Activated naive CD8-positive, alpha-beta T cell (primary cell): ENCODE data around the gene DNAH10.
"Not testable (repeated sequence)": the region's sequence is repeated elsewhere in the genome, so short reads cannot be mapped to it uniquely, and the experiment has no call there.

Experiments used
- H3K27ac Mint-ChIP-seq: one replicate; pipeline ENCODE4 v1.8.0; 2021; ENCODE audit warnings: mixed read lengths
- H3K27me3 Mint-ChIP-seq: one replicate; pipeline ENCODE4 v1.8.0; 2021; ENCODE audit warnings: mixed read lengths
- H3K36me3 Mint-ChIP-seq: one replicate; pipeline ENCODE4 v1.8.0; 2021; ENCODE audit warnings: mixed read lengths
- H3K4me1 Mint-ChIP-seq: one replicate; pipeline ENCODE4 v1.8.0; 2021; ENCODE audit warnings: low read depth, mixed read lengths
- H3K4me3 Mint-ChIP-seq: one replicate; pipeline ENCODE4 v1.8.0; 2021; ENCODE audit warnings: mild to moderate bottlenecking, mixed read lengths
- H3K9me3 Mint-ChIP-seq: one replicate; pipeline ENCODE4 v1.8.0; 2021; ENCODE audit warnings: low read depth, mixed read lengths

Gene DNAH10

GRCh38 chr12:123760267-123760938, 1.7 kb upstream of the DNAH10 start:
- Mint-ChIP-seq H3K9me3 (no peaks in the 10 kb centered on the region), H3K4me3 (no peak overlapping the region), H3K36me3 (peaks cover 3% of the 10 kb centered on the region), H3K4me1 (peaks cover 5% of the 10 kb centered on the region), H3K27me3 (no peaks in the 10 kb centered on the region), H3K27ac (no peak overlapping the region)

- H3K4me3 Mint-ChIP-seq = peak overlapping the region; percentile 80
- H3K36me3 Mint-ChIP-seq = peaks cover 3% of the 10 kb centered on the region
- H3K27me3 Mint-ChIP-seq = no peaks in the 10 kb centered on the region
- no peak overlapping the region for H3K27ac Mint-ChIP-seq
- H3K4me1 Mint-ChIP-seq = peaks cover 10% of the 10 kb centered on the region
- no peaks in the 10 kb centered on the region for H3K9me3 Mint-ChIP-seq
Observed at GRCh38 chr12:123762715-123763052, 583 bp downstream of the DNAH10 start.

GRCh38 chr12:123763093-123763492, 992 bp downstream of the DNAH10 start:
- no peak overlapping the region for H3K27ac Mint-ChIP-seq

GRCh38 chr12:123764109-123764508, 2.0 kb downstream of the DNAH10 start:
- Mint-ChIP-seq H3K27ac (no peak overlapping the region), H3K36me3 (peaks cover 3% of the 10 kb centered on the region), H3K4me3 (no peak overlapping the region), H3K4me1 (peaks cover 14% of the 10 kb centered on the region), H3K9me3 (no peaks in the 10 kb centered on the region), H3K27me3 (peaks cover 2% of the 10 kb centered on the region)

More at GRCh38 chr12:123763093-123763492, 992 bp downstream of the DNAH10 start:
- Mint-ChIP-seq H3K27me3 (no peaks in the 10 kb centered on the region), H3K4me3 (peak overlapping the region; percentile 80), H3K9me3 (no peaks in the 10 kb centered on the region), H3K4me1 (peaks cover 12% of the 10 kb centered on the region), H3K36me3 (peaks cover 3% of the 10 kb centered on the region)

- Mint-ChIP-seq H3K9me3 (no peaks in the 10 kb centered on the region), H3K27ac (no peak overlapping the region), H3K4me3 (no peak overlapping the region), H3K36me3 (no peaks in the 10 kb centered on the region), H3K27me3 (peaks cover 2% of the 10 kb centered on the region), H3K4me1 (peaks cover 14% of the 10 kb centered on the region)
Observed at GRCh38 chr12:123765504-123766035, 3.5 kb downstream of the DNAH10 start.

GRCh38 chr12:123767613-123768012, 5.5 kb downstream of the DNAH10 start:
- H3K27ac Mint-ChIP-seq = no peak overlapping the region
- H3K27me3 Mint-ChIP-seq = peaks cover 2% of the 10 kb centered on the region
- no peak overlapping the region for H3K4me3 Mint-ChIP-seq
- H3K36me3 Mint-ChIP-seq = no peaks in the 10 kb centered on the region
- H3K4me1 Mint-ChIP-seq = peaks cover 9% of the 10 kb centered on the region
- H3K9me3 Mint-ChIP-seq = no peaks in the 10 kb centered on the region

GRCh38 chr12:123771261-123771660, 9.2 kb downstream of the DNAH10 start:
- no peak overlapping the region for H3K4me3 Mint-ChIP-seq
- peaks cover 2% of the 10 kb centered on the region for H3K27me3 Mint-ChIP-seq
- no peaks in the 10 kb centered on the region for H3K36me3 Mint-ChIP-seq
- H3K4me1 Mint-ChIP-seq = peaks cover 9% of the 10 kb centered on the region
- H3K9me3 Mint-ChIP-seq = peaks cover 3% of the 10 kb centered on the region
- H3K27ac Mint-ChIP-seq = no peak overlapping the region

- Mint-ChIP-seq H3K9me3 (peaks cover 3% of the 10 kb centered on the region), H3K27ac (no peak overlapping the region), H3K4me3 (no peak overlapping the region), H3K4me1 (peaks cover 9% of the 10 kb centered on the region), H3K27me3 (peaks cover 2% of the 10 kb centered on the region), H3K36me3 (no peaks in the 10 kb centered on the region)
Observed at GRCh38 chr12:123772074-123772473, 10.0 kb downstream of the DNAH10 start.

- H3K4me1 Mint-ChIP-seq = peaks cover under 1% of the 10 kb centered on the region
- H3K36me3 Mint-ChIP-seq = no peaks in the 10 kb centered on the region
- no peak overlapping the region for H3K27ac Mint-ChIP-seq
- peaks cover under 1% of the 10 kb centered on the region for H3K27me3 Mint-ChIP-seq
- H3K4me3 Mint-ChIP-seq = no peak overlapping the region
- peaks cover 3% of the 10 kb centered on the region for H3K9me3 Mint-ChIP-seq
Observed at GRCh38 chr12:123773375-123773774, 11.3 kb downstream of the DNAH10 start.

- Mint-ChIP-seq H3K36me3 (peaks cover 2% of the 10 kb centered on the region), H3K9me3 (peaks cover 5% of the 10 kb centered on the region), H3K4me1 (no peaks in the 10 kb centered on the region), H3K27ac (no peak overlapping the region), H3K4me3 (no peak overlapping the region), H3K27me3 (no peaks in the 10 kb centered on the region)
Observed at GRCh38 chr12:123779551-123779950, 17.4 kb downstream of the DNAH10 start.

- Mint-ChIP-seq H3K27me3 (no peaks in the 10 kb centered on the region), H3K4me3 (no peak overlapping the region), H3K4me1 (no peaks in the 10 kb centered on the region), H3K36me3 (peaks cover 2% of the 10 kb centered on the region), H3K27ac (no peak overlapping the region), H3K9me3 (peaks cover 5% of the 10 kb centered on the region)
Observed at GRCh38 chr12:123782997-123783792, 21.1 kb downstream of the DNAH10 start.

GRCh38 chr12:123787466-123787865, 25.4 kb downstream of the DNAH10 start:
- peaks cover 5% of the 10 kb centered on the region for H3K9me3 Mint-ChIP-seq
- H3K36me3 Mint-ChIP-seq = peaks cover 3% of the 10 kb centered on the region
- H3K27ac Mint-ChIP-seq = no peak overlapping the region
- H3K27me3 Mint-ChIP-seq = no peaks in the 10 kb centered on the region
- no peaks in the 10 kb centered on the region for H3K4me1 Mint-ChIP-seq
- H3K4me3 Mint-ChIP-seq = no peak overlapping the region

GRCh38 chr12:123788541-123788940, 26.4 kb downstream of the DNAH10 start:
- Mint-ChIP-seq H3K27ac (no peak overlapping the region), H3K27me3 (no peaks in the 10 kb centered on the region), H3K9me3 (peaks cover 9% of the 10 kb centered on the region), H3K4me1 (no peaks in the 10 kb centered on the region), H3K4me3 (no peak overlapping the region), H3K36me3 (peaks cover 3% of the 10 kb centered on the region)

GRCh38 chr12:123789422-123789821, 27.3 kb downstream of the DNAH10 start:
- not testable (repeated sequence) for H3K36me3 Mint-ChIP-seq, H3K27ac Mint-ChIP-seq, H3K9me3 Mint-ChIP-seq, H3K4me1 Mint-ChIP-seq, H3K4me3 Mint-ChIP-seq, H3K27me3 Mint-ChIP-seq

- H3K4me3 Mint-ChIP-seq = no peak overlapping the region
- H3K9me3 Mint-ChIP-seq = peaks cover 9% of the 10 kb centered on the region
- H3K27me3 Mint-ChIP-seq = no peaks in the 10 kb centered on the region
- no peaks in the 10 kb centered on the region for H3K4me1 Mint-ChIP-seq
- no peak overlapping the region for H3K27ac Mint-ChIP-seq
- H3K36me3 Mint-ChIP-seq = peaks cover 3% of the 10 kb centered on the region
Observed at GRCh38 chr12:123790905-123791467, 28.9 kb downstream of the DNAH10 start.
